ENCODE measurements around the gene COL18A1. TPM values are rescaled to one million over a fixed set of nuclear protein-coding genes. Genes with fewer than 3 reads are reported as not detected.

The COL18A1 gene
- total RNA-seq, 3 donors from 2014 or later (not counting 1 experiment from before 2014, with no cell fraction given): 12.3 to 22.3 (median 12.7) TPM

GRCh38 chr21:45556302-45556644 lies 151.3 kb downstream of the COL18A1 start:
- no peaks in the 10 kb centered on the region for H3K27me3 ChIP-seq (ENCODE audit: control insufficient read depth, insufficient read depth, low read length)
- peaks cover 24% of the 10 kb centered on the region for H3K4me1 ChIP-seq (ENCODE audit: control insufficient read depth, insufficient read depth, low read length)
- H3K9me3 Mint-ChIP-seq: no peaks in the 10 kb centered on the region
- H3K4me3 ChIP-seq (ENCODE audit: low read length): no peak overlapping the region
- DNase-seq (no peak), ATAC-seq (no peak)
- peaks cover 11 to 12% of the 10 kb centered on the region in 2 donors for H3K4me1 Mint-ChIP-seq
- H3K4me3 Mint-ChIP-seq: no peak overlapping the region
- 72% methylated on average over 12 of the region's 12 CpGs for WGBS (ENCODE audit: insufficient coverage)
- no peak overlapping the region for H3K27ac ChIP-seq (ENCODE audit: low read length)
- peaks cover 13 to 15% of the 10 kb centered on the region in 2 donors for H3K27me3 Mint-ChIP-seq (ENCODE audit: low read depth in 2 of 2)
- no peak for TF ChIP-seq CTCF (IDR thresholded peaks at IDR 0.05)
- intact Hi-C loops (cut with micrococcal nuclease): loop anchor here (10.0 kb wide), 1 partner anchor 269 kb away; no protein-coding TSS in a partner anchor
- no peaks in the 10 kb centered on the region for H3K36me3 Mint-ChIP-seq
- no peaks in the 10 kb centered on the region for H3K36me3 ChIP-seq (ENCODE audit: control insufficient read depth, insufficient read depth, low read length)
- H3K27ac Mint-ChIP-seq: peak overlapping the region; percentile 29 to 51
- no peaks in the 10 kb centered on the region for H3K9me3 ChIP-seq (ENCODE audit: control insufficient read depth, insufficient read depth, low read length)

GRCh38 chr21:45556645-45557615 lies 152.0 kb downstream of the COL18A1 start:
- DNase-seq (no peak), ATAC-seq (no peak)
- Histone ChIP-seq H3K27me3 (ENCODE audit: control insufficient read depth, insufficient read depth, low read length) (no peaks in the 10 kb centered on the region), H3K4me1 (ENCODE audit: control insufficient read depth, insufficient read depth, low read length) (peaks cover 17% of the 10 kb centered on the region), H3K4me3 (ENCODE audit: low read length) (no peak overlapping the region), H3K36me3 (ENCODE audit: control insufficient read depth, insufficient read depth, low read length) (no peaks in the 10 kb centered on the region), H3K27ac (ENCODE audit: low read length) (no peak overlapping the region), H3K9me3 (ENCODE audit: control insufficient read depth, insufficient read depth, low read length) (no peaks in the 10 kb centered on the region)
- Mint-ChIP-seq H3K36me3 (no peaks in the 10 kb centered on the region), H3K4me3 (peak overlapping the region; percentile 31), H3K9me3 (no peaks in the 10 kb centered on the region), H3K4me1 (peaks cover 5 to 6% of the 10 kb centered on the region in 2 donors), H3K27ac (no peak overlapping the region), H3K27me3 (ENCODE audit: low read depth in 2 of 2) (peaks cover 12 to 13% of the 10 kb centered on the region in 2 donors)
- no peak for TF ChIP-seq CTCF (IDR thresholded peaks at IDR 0.05)
- 85% methylated on average over 33 of the region's 33 CpGs for WGBS (ENCODE audit: insufficient coverage)
- intact Hi-C loops (cut with micrococcal nuclease): loop anchor here (10.0 kb wide), 1 partner anchor 268 kb away; no protein-coding TSS in a partner anchor

- no peaks in the 10 kb centered on the region for H3K36me3 Mint-ChIP-seq
- ATAC-seq (no peak), DNase-seq (no peak)
- H3K27me3 ChIP-seq (ENCODE audit: control insufficient read depth, insufficient read depth, low read length): no peaks in the 10 kb centered on the region
- H3K4me1 Mint-ChIP-seq: peaks cover 5 to 6% of the 10 kb centered on the region in 2 donors
- H3K36me3 ChIP-seq (ENCODE audit: control insufficient read depth, insufficient read depth, low read length): no peaks in the 10 kb centered on the region
- H3K4me3 ChIP-seq (ENCODE audit: low read length): no peak overlapping the region
- H3K9me3 ChIP-seq (ENCODE audit: control insufficient read depth, insufficient read depth, low read length): no peaks in the 10 kb centered on the region
- 93% methylated on average over 14 of the region's 14 CpGs for WGBS (ENCODE audit: insufficient coverage)
- H3K9me3 Mint-ChIP-seq: no peaks in the 10 kb centered on the region
- intact Hi-C loops (cut with micrococcal nuclease): loop anchor here (10.0 kb wide), 1 partner anchor 267 kb away; no protein-coding TSS in a partner anchor
- no peak overlapping the region for H3K27ac ChIP-seq (ENCODE audit: low read length)
- peaks cover 10% of the 10 kb centered on the region for H3K4me1 ChIP-seq (ENCODE audit: control insufficient read depth, insufficient read depth, low read length)
- H3K27me3 Mint-ChIP-seq (ENCODE audit: low read depth in 2 of 2): peaks cover 19 to 20% of the 10 kb centered on the region in 2 donors
- no peak overlapping the region for H3K27ac Mint-ChIP-seq
- TF ChIP-seq CTCF (IDR thresholded peaks at IDR 0.05): no peak
- no peak overlapping the region for H3K4me3 Mint-ChIP-seq
These were observed 152.7 kb downstream of the COL18A1 start for GRCh38 chr21:45557616-45558043.
